ENCODE measurements around the gene TMEM204.

Gene TMEM204

GRCh38 chr16:1579214-1579613 is 45.7 kb downstream of the TMEM204 start:
- TF ChIP-seq CTCF (conservative IDR thresholded peaks at IDR 0.05): no peak
- H3K27ac ChIP-seq: no peak overlapping the region

- no peak for TF ChIP-seq CTCF (conservative IDR thresholded peaks at IDR 0.05)
- H3K27ac ChIP-seq: no peak overlapping the region
Observed at GRCh38 chr16:1580256-1580655, 46.8 kb downstream of the TMEM204 start.

- no peak overlapping the region for H3K27ac ChIP-seq
- TF ChIP-seq CTCF (conservative IDR thresholded peaks at IDR 0.05): no peak
Observed at GRCh38 chr16:1580956-1581355, 47.5 kb downstream of the TMEM204 start.

GRCh38 chr16:1581804-1582203 is 48.3 kb downstream of the TMEM204 start:
- TF ChIP-seq CTCF (conservative IDR thresholded peaks at IDR 0.05): no peak
- H3K27ac ChIP-seq: no peak overlapping the region

- TF ChIP-seq CTCF (conservative IDR thresholded peaks at IDR 0.05): 0 out of 2 replicates have a peak, but pooled peaks have one; percentile 13
- no peak overlapping the region for H3K27ac ChIP-seq
Observed at GRCh38 chr16:1583180-1583579, 49.7 kb downstream of the TMEM204 start.

GRCh38 chr16:1584926-1585484 is 51.5 kb downstream of the TMEM204 start:
- TF ChIP-seq CTCF (conservative IDR thresholded peaks at IDR 0.05): no peak

GRCh38 chr16:1590366-1590765 is 56.9 kb downstream of the TMEM204 start:
- no peak for TF ChIP-seq CTCF (conservative IDR thresholded peaks at IDR 0.05)
- no peak overlapping the region for H3K27ac ChIP-seq

More at GRCh38 chr16:1584926-1585484, 51.5 kb downstream of the TMEM204 start:
- H3K27ac ChIP-seq: no peak overlapping the region

Data from VCaP (cell line).